HCT116 (cell line): ENCODE results near the gene PHACTR1. TPM values are rescaled to one million over a fixed set of nuclear protein-coding genes. Genes with fewer than 3 reads are reported as not detected.

Experiments used
- ATAC-seq: fragments of 200-7000 bp; cut with Tn5 transposase; 2 replicates; pipeline ENCODE4 v1.9.1; 2020; ENCODE audit warnings: mild to moderate bottlenecking, moderate library complexity
- BruUV-seq: library from RNA; stranded (reverse); fragments of 400-500 nt; replicated peaks from 2 replicates; lab custom pipeline; 2021; lab: Mats Ljungman, UMichigan
- CTCF ChIA-PET: fragments of 300-600 bp; sonication (Branson Sonifier 250); formaldehyde crosslinking; loops from one replicate; lab custom pipeline; 2021; ENCODE audit warnings: antibody characterized with exemption; lab: Charles Lee
- POLR2A ChIA-PET: fragments of 300-600, 350-600 bp; sonication (Branson Sonifier 250); formaldehyde crosslinking; loops from one replicate; lab custom pipeline; 2021; ENCODE audit warnings: antibody characterized with exemption; lab: Charles Lee
- RAD21 ChIA-PET, 2 experiments: fragments of 300-600 bp; sonication (Branson Sonifier 250); formaldehyde crosslinking; loops; one replicate each; lab custom pipeline; 2023; ENCODE audit warnings: low total read pairs in 2 of 2; ENCODE audit not compliant: uncharacterized antibody in 2 of 2, unreplicated experiment in 2 of 2, low non-redundant PET in 1 of 2; lab: Charles Lee
- DNase-seq: peaks from one replicate; pipeline ENCODE4 v3.0.0-alpha.2; 2010; ENCODE audit warnings: low read depth, low spot score
- H2AFZ ChIP-seq: fragments of 200-600 bp; shearing (Covaris generic), sonication (generic); 2 replicates; pipeline ENCODE4 v1.6.1; 2017; ENCODE audit warnings: low read depth, mixed run types, mixed read lengths, antibody characterized with exemption, low read length; ENCODE audit not compliant: poor library complexity, severe bottlenecking
- H3K27ac ChIP-seq: 2 replicates; pipeline ENCODE4 v1.5.1; 2012; ENCODE audit warnings: low read depth, low read length
- H3K27me3 ChIP-seq: fragments of 200-600 bp; sonication (generic); 2 replicates; pipeline ENCODE4 v1.6.1; 2016; ENCODE audit warnings: mixed run types, low read length, mixed read lengths; ENCODE audit not compliant: insufficient read depth
- H3K36me3 ChIP-seq, 2 experiments: fragments of 200-500 bp in 1 of 2; fragments of 200-600 bp in 1 of 2; sonication (Bioruptor generic) in 1 of 2; sonication (generic) in 1 of 2; 2 replicates each; pipeline versions ENCODE4 v1.5.1 to v1.6.1; 2014 to 2016; ENCODE audit warnings: low read length in 2 of 2, inconsistent platforms in 1 of 2, mixed read lengths in 1 of 2, mixed run types in 1 of 2; ENCODE audit not compliant: insufficient read depth in 2 of 2, control insufficient read depth in 1 of 2
- H3K4me1 ChIP-seq, 2 experiments: fragments of 200-600 bp in 1 of 2; sonication (generic) in 1 of 2; 2 replicates each; pipeline versions ENCODE4 v1.5.1 to v1.6.1; 2012 to 2017; ENCODE audit warnings: low read length in 2 of 2, inconsistent platforms in 1 of 2, mild to moderate bottlenecking in 1 of 2, mixed read lengths in 1 of 2, mixed run types in 1 of 2, moderate library complexity in 1 of 2; ENCODE audit not compliant: insufficient read depth in 2 of 2, control insufficient read depth in 1 of 2
- H3K4me2 ChIP-seq: fragments of 200-600 bp; sonication (generic); 2 replicates; pipeline ENCODE4 v1.6.1; 2017; ENCODE audit warnings: mixed run types, low read length, mixed read lengths
- H3K4me3 ChIP-seq, 2 experiments: fragments of 200-600 bp in 1 of 2; sonication (generic) in 1 of 2; replicated peaks in 1 of 2; 2 replicates each; pipeline ENCODE4 v1.5.1; 2011 to 2016; ENCODE audit warnings: low read length in 2 of 2, control low read depth in 1 of 2, low read depth in 1 of 2, mild to moderate bottlenecking in 1 of 2, mixed read lengths in 1 of 2, mixed run types in 1 of 2
- H3K79me2 ChIP-seq: fragments of 200-600 bp; sonication (generic); 2 replicates; pipeline ENCODE4 v1.6.1; 2017; ENCODE audit warnings: mild to moderate bottlenecking, mixed run types, low read length, moderate library complexity, mixed read lengths; ENCODE audit not compliant: insufficient read depth
- H3K9ac ChIP-seq: fragments of 200-600 bp; sonication (generic); 2 replicates; pipeline ENCODE4 v1.6.1; 2016; ENCODE audit warnings: low read length, mixed read lengths
- H3K9me2 ChIP-seq: fragments of 200-600 bp; sonication (generic), shearing (Covaris generic); 2 replicates; pipeline ENCODE4 v1.6.1; 2017; ENCODE audit warnings: mixed run types, mild to moderate bottlenecking, moderate library complexity; ENCODE audit not compliant: insufficient read depth
- H3K9me3 ChIP-seq, 2 experiments: fragments of 200-500 bp in 1 of 2; fragments of 200-600 bp in 1 of 2; sonication (Bioruptor generic) in 1 of 2; sonication (generic) in 1 of 2; 2 replicates each; pipeline ENCODE4 v1.6.1; 2014 to 2017; ENCODE audit warnings: low read length in 2 of 2, mixed read lengths in 2 of 2, inconsistent platforms in 1 of 2, low read depth in 1 of 2, mild to moderate bottlenecking in 1 of 2, mixed run types in 1 of 2, moderate library complexity in 1 of 2; ENCODE audit not compliant: control insufficient read depth in 1 of 2, insufficient read depth in 1 of 2
- H4K20me1 ChIP-seq: fragments of 200-600 bp; sonication (generic), shearing (Covaris generic); 2 replicates; pipeline ENCODE4 v1.6.1; 2017; ENCODE audit warnings: mixed run types, mild to moderate bottlenecking, moderate library complexity; ENCODE audit not compliant: insufficient read depth
- CBX3 ChIP-seq: IDR thresholded peaks from 2 replicates; pipeline ENCODE4 v1.6.1; 2012; ENCODE audit warnings: low read depth
- EGR1 ChIP-seq: IDR thresholded peaks from 2 replicates; pipeline ENCODE4 v1.6.1; 2012; ENCODE audit warnings: low read depth
- ELF1 ChIP-seq: IDR thresholded peaks from 2 replicates; pipeline ENCODE4 v1.6.1; 2012; ENCODE audit warnings: low read depth, borderline replicate concordance
- EZH2 ChIP-seq: fragments of 200-600 bp; sonication (generic); IDR thresholded peaks from 2 replicates; pipeline ENCODE4 v1.6.1; 2017; ENCODE audit warnings: antibody characterized with exemption, mixed run types
- EZH2phosphoT487 ChIP-seq: fragments of 200-600 bp; IDR thresholded peaks from 2 replicates; pipeline ENCODE4 v1.6.1; 2018; ENCODE audit warnings: antibody characterized with exemption, borderline replicate concordance
- FOSL1 ChIP-seq: IDR thresholded peaks from 2 replicates; pipeline ENCODE4 v1.6.1; 2012; ENCODE audit warnings: low read depth
- POLR2A ChIP-seq: IDR thresholded peaks from 2 replicates; pipeline ENCODE4 v1.7.0; 2011; ENCODE audit warnings: borderline replicate concordance; ENCODE audit not compliant: insufficient read depth, insufficient read length; ENCODE audit errors: extremely low read depth
- RAD21 ChIP-seq: IDR thresholded peaks from 2 replicates; pipeline ENCODE4 v1.6.1; 2012; ENCODE audit warnings: low read depth, mild to moderate bottlenecking
- SRF ChIP-seq: IDR thresholded peaks from 2 replicates; pipeline ENCODE4 v1.6.1; 2012; ENCODE audit warnings: low read depth
- TCF7L2 ChIP-seq: IDR thresholded peaks from 2 replicates; pipeline ENCODE4 v1.7.0; 2011; ENCODE audit warnings: borderline replicate concordance, inconsistent platforms; ENCODE audit not compliant: insufficient read depth, insufficient read length; ENCODE audit errors: extremely low read depth
- YY1 ChIP-seq: IDR thresholded peaks from 2 replicates; pipeline ENCODE4 v1.6.1; 2011; ENCODE audit warnings: low read length, low read depth, moderate library complexity, mild to moderate bottlenecking; ENCODE audit not compliant: insufficient replicate concordance; ENCODE audit errors: extremely low read depth
- ZFX ChIP-seq: fragments of 450-650 bp; IDR thresholded peaks from 2 replicates; pipeline ENCODE4 v1.6.1; 2017
- ZNF274 ChIP-seq: fragments of 200-500 bp; sonication (Bioruptor generic); IDR thresholded peaks from 2 replicates; pipeline ENCODE4 v1.6.1; 2014; ENCODE audit warnings: mild to moderate bottlenecking, low read depth, low read length, inconsistent platforms
- intact Hi-C: fragments of 100-400 bp; cut with micrococcal nuclease; formaldehyde crosslinking; loops from 2 replicates; pipeline ENCODE4 v1.10.0; 2022
- total RNA-seq: library from RNA; stranded (reverse); gene quantifications from one replicate; pipeline ENCODE4 v1.2.1, GENCODE V29; 2021; ENCODE audit not compliant: unreplicated experiment
- TF ChIP-seq, protein P1 (sequence below): IDR thresholded peaks from 2 replicates; pipeline ENCODE4 v1.6.1; 2011; ENCODE audit warnings: mild to moderate bottlenecking, low read length, moderate library complexity; ENCODE audit not compliant: insufficient replicate concordance; ENCODE audit errors: extremely low read depth
- TF ChIP-seq, protein P2 (sequence below): IDR thresholded peaks from 2 replicates; pipeline ENCODE4 v1.6.1; 2012

PHACTR1 gene
- total RNA-seq, 1 experiment from 2014 or later: 0.17 TPM

DNA sequence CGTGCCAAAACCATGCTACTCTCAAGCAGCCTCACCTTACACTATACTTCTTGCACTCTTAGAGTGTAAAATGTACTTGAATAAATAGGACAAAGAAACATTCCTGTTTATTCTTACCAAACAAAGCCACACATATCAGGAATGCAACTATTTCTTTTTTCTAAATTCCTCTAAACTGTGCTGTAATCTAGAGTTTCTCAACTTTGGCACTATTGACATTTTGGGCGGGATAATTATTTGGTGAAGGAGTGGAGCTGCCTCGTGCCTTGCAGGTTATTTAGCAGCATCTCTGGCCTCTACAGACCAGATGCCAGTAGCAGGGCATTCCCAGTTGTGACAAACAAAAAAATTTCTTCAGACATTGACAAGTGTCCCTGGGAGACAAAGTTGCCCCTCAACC lies 86.9 kb downstream of the PHACTR1 start:
- Histone ChIP-seq H3K4me2 (no peak overlapping the region), H3K36me3 (no peaks in the 10 kb centered on the region), H3K9ac (no peak overlapping the region), H3K27ac (no peak overlapping the region), H2AFZ (no peak overlapping the region), H3K4me1 (no peaks in the 10 kb centered on the region), H3K9me3 (no peaks in the 10 kb centered on the region), H3K79me2 (no peaks in the 10 kb centered on the region), H3K27me3 (peaks cover 24% of the 10 kb centered on the region), H3K4me3 (no peak overlapping the region), H4K20me1 (no peaks in the 10 kb centered on the region), H3K9me2 (no peaks in the 10 kb centered on the region)
- no TSS peak for BruUV-seq
- RAD21 ChIA-PET: no interaction called here
- intact Hi-C loops: no loop called here
- no peak for DNase-seq
- POLR2A ChIA-PET: no interaction called here
- CTCF ChIA-PET: no interaction called here
- ATAC-seq: no peak
- TF ChIP-seq EGR1 (no peak), POLR2A (no peak), SRF (no peak), EZH2phosphoT487 (no peak), YY1 (no peak), ZFX (no peak), FOSL1 (no peak), TCF7L2 (no peak), ELF1 (no peak), RAD21 (no peak), EZH2 (no peak), ZNF274 (no peak), CBX3 (no peak)
- TF ChIP-seq, protein P1, sequence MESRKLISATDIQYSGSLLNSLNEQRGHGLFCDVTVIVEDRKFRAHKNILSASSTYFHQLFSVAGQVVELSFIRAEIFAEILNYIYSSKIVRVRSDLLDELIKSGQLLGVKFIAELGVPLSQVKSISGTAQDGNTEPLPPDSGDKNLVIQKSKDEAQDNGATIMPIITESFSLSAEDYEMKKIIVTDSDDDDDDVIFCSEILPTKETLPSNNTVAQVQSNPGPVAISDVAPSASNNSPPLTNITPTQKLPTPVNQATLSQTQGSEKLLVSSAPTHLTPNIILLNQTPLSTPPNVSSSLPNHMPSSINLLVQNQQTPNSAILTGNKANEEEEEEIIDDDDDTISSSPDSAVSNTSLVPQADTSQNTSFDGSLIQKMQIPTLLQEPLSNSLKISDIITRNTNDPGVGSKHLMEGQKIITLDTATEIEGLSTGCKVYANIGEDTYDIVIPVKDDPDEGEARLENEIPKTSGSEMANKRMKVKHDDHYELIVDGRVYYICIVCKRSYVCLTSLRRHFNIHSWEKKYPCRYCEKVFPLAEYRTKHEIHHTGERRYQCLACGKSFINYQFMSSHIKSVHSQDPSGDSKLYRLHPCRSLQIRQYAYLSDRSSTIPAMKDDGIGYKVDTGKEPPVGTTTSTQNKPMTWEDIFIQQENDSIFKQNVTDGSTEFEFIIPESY: no peak
- TF ChIP-seq, protein P2, sequence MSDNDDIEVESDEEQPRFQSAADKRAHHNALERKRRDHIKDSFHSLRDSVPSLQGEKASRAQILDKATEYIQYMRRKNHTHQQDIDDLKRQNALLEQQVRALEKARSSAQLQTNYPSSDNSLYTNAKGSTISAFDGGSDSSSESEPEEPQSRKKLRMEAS: no peak
